HepG2 (cell line): ENCODE results near the gene CAGE1. TPM values are rescaled to one million over a fixed set of nuclear protein-coding genes. Genes with fewer than 3 reads are reported as not detected.
A peak's percentile ranks its signal among the peaks of the same experiment; 100 is the strongest.

Experiments
- FOXA3 ChIP-seq: IDR thresholded peaks from 2 replicates; pipeline ENCODE4 v1.6.1; 2016; ENCODE audit warnings: missing genetic modification reagents, missing compliant biosample characterization
- GTF3A ChIP-seq: sonication (generic); formaldehyde crosslinking; conservative IDR thresholded peaks from 2 replicates; pipeline ENCODE4 v1.4.0; 2020; ENCODE audit warnings: mild to moderate bottlenecking, missing genetic modification reagents
- HMG20A ChIP-seq: IDR thresholded peaks from 2 replicates; pipeline ENCODE4 v1.6.1; 2016; ENCODE audit warnings: borderline replicate concordance
- LCORL ChIP-seq, 2 experiments: fragments of 450-650 bp in 1 of 2; sonication (generic) in 1 of 2; formaldehyde crosslinking in 1 of 2; IDR thresholded peaks; 2 replicates each; pipeline versions ENCODE4 v1.5.0 to v1.6.1; 2017 to 2020; ENCODE audit warnings: antibody characterized with exemption in 1 of 2, missing genetic modification reagents in 1 of 2
- MEF2D ChIP-seq: sonication (generic); formaldehyde crosslinking; IDR thresholded peaks from 2 replicates; pipeline ENCODE4 v1.5.1; 2020; ENCODE audit warnings: mild to moderate bottlenecking, missing genetic modification reagents
- MLXIP ChIP-seq: sonication (generic); formaldehyde crosslinking; IDR thresholded peaks from 2 replicates; pipeline ENCODE4 v1.9.0; 2021; ENCODE audit warnings: missing genetic modification reagents, borderline replicate concordance
- PHF21A ChIP-seq: sonication (generic); formaldehyde crosslinking; IDR thresholded peaks from 2 replicates; pipeline ENCODE4 v1.5.0; 2020; ENCODE audit warnings: mild to moderate bottlenecking, missing genetic modification reagents
- RARA ChIP-seq: IDR thresholded peaks from 2 replicates; pipeline ENCODE4 v1.6.1; 2016; ENCODE audit warnings: missing genetic modification reagents, missing compliant biosample characterization
- RELA ChIP-seq: sonication (generic); formaldehyde crosslinking; IDR thresholded peaks from 2 replicates; pipeline ENCODE4 v1.4.0; 2020; ENCODE audit warnings: missing genetic modification reagents
- SNAPC4 ChIP-seq: sonication (generic); formaldehyde crosslinking; IDR thresholded peaks from 2 replicates; pipeline ENCODE4 v1.4.0; 2020; ENCODE audit warnings: mild to moderate bottlenecking, missing genetic modification reagents
- SSRP1 ChIP-seq: IDR thresholded peaks from 2 replicates; pipeline ENCODE4 v1.6.1; 2016; ENCODE audit warnings: control low read depth
- ZBTB2 ChIP-seq: sonication (generic); formaldehyde crosslinking; IDR thresholded peaks from 2 replicates; pipeline ENCODE4 v1.8.0; 2022; ENCODE audit warnings: low read depth, missing genetic modification reagents
- ZBTB49 ChIP-seq: sonication (generic); formaldehyde crosslinking; IDR thresholded peaks from 2 replicates; pipeline ENCODE4 v1.4.0; 2020; ENCODE audit warnings: missing genetic modification reagents, borderline replicate concordance
- ZFAT ChIP-seq: sonication (generic); formaldehyde crosslinking; conservative IDR thresholded peaks from 2 replicates; pipeline ENCODE4 v1.8.1; 2023; ENCODE audit warnings: missing genetic modification reagents, inconsistent platforms
- ZNF264 ChIP-seq: sonication (generic); formaldehyde crosslinking; IDR thresholded peaks from 2 replicates; pipeline ENCODE4 v1.4.0; 2020; ENCODE audit warnings: missing genetic modification reagents
- ZNF451 ChIP-seq: sonication (generic); formaldehyde crosslinking; IDR thresholded peaks from 2 replicates; pipeline ENCODE4 v1.5.0; 2020; ENCODE audit warnings: mild to moderate bottlenecking, missing genetic modification reagents
- ZNF550 ChIP-seq: sonication (generic); formaldehyde crosslinking; IDR thresholded peaks from 2 replicates; pipeline ENCODE4 v1.4.0; 2020; ENCODE audit warnings: mild to moderate bottlenecking, missing genetic modification reagents, borderline replicate concordance
- ZNF792 ChIP-seq: IDR thresholded peaks from 2 replicates; pipeline ENCODE4 v1.6.1; 2016
- polyA plus RNA-seq, 8 experiments: library from polyadenylated mRNA; depleted of rRNA in 3 of 8; stranded (reverse) in 7 of 8; unstranded in 1 of 8; fragments of >200 nt; fragmentation: Illumina TruSeq in 4 of 8; extraction: Trizol in 4 of 8; gene quantifications; 2 replicates each; pipeline versions ENCODE4 v1.2.1 to v1.2.3, GENCODE V29; 2011 to 2016; ENCODE audit warnings: low read depth in 4 of 8, missing spikeins in 1 of 8, mixed read lengths in 1 of 8; ENCODE audit not compliant: insufficient read depth in 1 of 8
- total RNA-seq, 5 experiments: library from RNA; depleted of rRNA; stranded (reverse); fragments of >200 nt; fragmentation: Illumina TruSeq; extraction: Trizol; gene quantifications; 2 replicates each; pipeline ENCODE4 v1.2.3, GENCODE V29; 2016; ENCODE audit warnings: low read depth in 1 of 5

The CAGE1 gene
- total and polyA plus RNA-seq, 2 of the 13 experiments (the other 11 are each of a cell fraction or from before 2014, with no cell fraction given), result 0.03 to 0.15 TPM

GRCh38 chr6:7424967-7425807 lies 35.6 kb upstream of the CAGE1 start (continued):
- TF ChIP-seq GTF3A (CRISPR knock-in tag), result no peak
- TF ChIP-seq RELA (CRISPR knock-in tag), result no peak
- TF ChIP-seq MLXIP (CRISPR knock-in tag), result no peak
- no peak for TF ChIP-seq ZBTB2
- 0 out of 2 replicates have a peak, but pooled peaks have one; percentile 67 for TF ChIP-seq SSRP1 (CRISPR knock-in tag)
- TF ChIP-seq MEF2D, result no peak
- TF ChIP-seq ZFAT (CRISPR knock-in tag), result no peak
- no peak for TF ChIP-seq SNAPC4 (CRISPR knock-in tag)
- no peak for TF ChIP-seq ZNF550 (CRISPR knock-in tag)
- no peak for TF ChIP-seq LCORL (IDR thresholded peaks at IDR 0.05)
- no peak for TF ChIP-seq LCORL (CRISPR knock-in tag; IDR thresholded peaks at IDR 0.05)
- 0 out of 2 replicates have a peak, but pooled peaks have one; percentile 6 for TF ChIP-seq RARA (CRISPR knock-in tag)
- no peak for TF ChIP-seq ZBTB49 (CRISPR knock-in tag)
- no peak; the same call in 1 of the 2 replicates for TF ChIP-seq PHF21A (CRISPR knock-in tag)
- TF ChIP-seq ZNF264 (CRISPR knock-in tag), result no peak
- TF ChIP-seq HMG20A, result no peak
- peak; percentile 77; the same call in 1 of the 2 replicates for TF ChIP-seq ZNF792
- peak; percentile 56 for TF ChIP-seq FOXA3
- no peak for TF ChIP-seq ZNF451 (CRISPR knock-in tag)
